PC-3 (cell line): ENCODE results near the gene OR10T2. TPM values are rescaled to one million over a fixed set of nuclear protein-coding genes. Genes with fewer than 3 reads are reported as not detected.
"Not testable (repeated sequence)": the region's sequence is repeated elsewhere in the genome, so short reads cannot be mapped to it uniquely, and the experiment has no call there.

Source experiments
- ATAC-seq: fragments of 200-7000 bp; cut with Tn5 transposase; 2 replicates; pipeline ENCODE4 v1.9.1; 2020; ENCODE audit warnings: mild to moderate bottlenecking, moderate library complexity
- BruUV-seq: library from RNA; stranded (reverse); fragments of 400-500 nt; replicated peaks from 2 replicates; lab custom pipeline; 2021; lab: Mats Ljungman, UMichigan
- CTCF ChIA-PET: fragments of 300-600 bp; sonication (Branson Sonifier 250); formaldehyde crosslinking; loops from one replicate; lab custom pipeline; 2022; ENCODE audit warnings: antibody characterized with exemption; lab: Charles Lee
- POLR2A ChIA-PET: fragments of 300-600 bp; sonication (Branson Sonifier 250); formaldehyde crosslinking; loops from one replicate; lab custom pipeline; 2022; ENCODE audit warnings: antibody characterized with exemption; ENCODE audit not compliant: unreplicated experiment; lab: Charles Lee
- DNase-seq: peaks from one replicate; pipeline ENCODE4 v3.0.0-alpha.2; 2015
- H2AFZ ChIP-seq: fragments of 300-600 bp; sonication (generic); 2 replicates; pipeline ENCODE4 v1.6.0; 2016; ENCODE audit warnings: antibody characterized with exemption, low read length
- H3F3A ChIP-seq: fragments of 300-600 bp; sonication (generic); one replicate; pipeline ENCODE4 v1.6.0; 2017; ENCODE audit warnings: antibody characterized with exemption, low read length, control low read depth, mild to moderate bottlenecking; ENCODE audit not compliant: unreplicated experiment
- H3K27ac ChIP-seq: fragments of 300-600 bp; sonication (generic); 2 replicates; pipeline ENCODE4 v1.5.1; 2016; ENCODE audit warnings: mild to moderate bottlenecking, low read length
- H3K27me3 ChIP-seq: fragments of 300-600 bp; sonication (generic); 2 replicates; pipeline ENCODE4 v1.6.1; 2016; ENCODE audit warnings: low read length, mixed read lengths
- H3K36me3 ChIP-seq: fragments of 300-600 bp; sonication (generic); 2 replicates; pipeline ENCODE4 v1.6.1; 2016; ENCODE audit warnings: low read depth, mixed run types, low read length, mixed read lengths
- H3K4me1 ChIP-seq: fragments of 300-600 bp; sonication (generic); 2 replicates; pipeline ENCODE4 v1.5.1; 2016; ENCODE audit warnings: low read length; ENCODE audit not compliant: insufficient read depth
- H3K4me2 ChIP-seq: fragments of 300-600 bp; sonication (generic); 2 replicates; pipeline ENCODE4 v1.6.0; 2016; ENCODE audit warnings: low read length
- H3K4me3 ChIP-seq: fragments of 300-600 bp; sonication (generic); 2 replicates; pipeline ENCODE4 v1.5.1; 2016; ENCODE audit warnings: mild to moderate bottlenecking, low read length, mixed read lengths
- H3K79me2 ChIP-seq: fragments of 300-600 bp; sonication (generic); 2 replicates; pipeline ENCODE4 v1.6.1; 2017; ENCODE audit warnings: low read length, mixed read lengths
- H3K9ac ChIP-seq: fragments of 300-600 bp; sonication (generic); 2 replicates; pipeline ENCODE4 v1.6.0; 2016; ENCODE audit warnings: mild to moderate bottlenecking, low read length
- H3K9me2 ChIP-seq: fragments of 300-600 bp; sonication (generic); replicated peaks from 2 replicates; pipeline ENCODE4 v1.6.1; 2016; ENCODE audit warnings: mixed run types, low read length, mixed read lengths
- H3K9me3 ChIP-seq: fragments of 300-600 bp; sonication (generic); 2 replicates; pipeline ENCODE4 v1.6.1; 2016; ENCODE audit warnings: low read length, mixed read lengths
- H4K20me1 ChIP-seq: fragments of 300-600 bp; sonication (generic); 2 replicates; pipeline ENCODE4 v1.6.1; 2016; ENCODE audit warnings: low read length, mixed read lengths
- EZH2 ChIP-seq: fragments of 300-600 bp; sonication (generic); IDR thresholded peaks from one replicate; pipeline ENCODE4 v1.6.1; 2017; ENCODE audit warnings: antibody characterized with exemption, mild to moderate bottlenecking, low read length; ENCODE audit not compliant: unreplicated experiment
- EZH2phosphoT487 ChIP-seq: fragments of 300-600 bp; sonication (generic); IDR thresholded peaks from 2 replicates; pipeline ENCODE4 v1.6.1; 2018; ENCODE audit warnings: mild to moderate bottlenecking, antibody characterized with exemption, low read length, borderline replicate concordance
- intact Hi-C: fragments of 100-400 bp; cut with micrococcal nuclease; formaldehyde crosslinking; loops from 2 replicates; pipeline ENCODE4 v1.9.0; 2023
- total RNA-seq: library from RNA; depleted of rRNA; stranded (reverse); fragments of >200 nt; gene quantifications from 2 replicates; pipeline ENCODE4 v1.2.3, GENCODE V29; 2014
- TF ChIP-seq, protein P1 (sequence below): fragments of 300-600 bp; sonication (generic); conservative IDR thresholded peaks from 2 replicates; pipeline ENCODE4 v1.5.1; 2017; ENCODE audit warnings: antibody characterized with exemption, low read depth, mild to moderate bottlenecking, low read length

OR10T2 gene
- total RNA-seq, 1 experiment from 2014 or later, result not detected

DNA sequence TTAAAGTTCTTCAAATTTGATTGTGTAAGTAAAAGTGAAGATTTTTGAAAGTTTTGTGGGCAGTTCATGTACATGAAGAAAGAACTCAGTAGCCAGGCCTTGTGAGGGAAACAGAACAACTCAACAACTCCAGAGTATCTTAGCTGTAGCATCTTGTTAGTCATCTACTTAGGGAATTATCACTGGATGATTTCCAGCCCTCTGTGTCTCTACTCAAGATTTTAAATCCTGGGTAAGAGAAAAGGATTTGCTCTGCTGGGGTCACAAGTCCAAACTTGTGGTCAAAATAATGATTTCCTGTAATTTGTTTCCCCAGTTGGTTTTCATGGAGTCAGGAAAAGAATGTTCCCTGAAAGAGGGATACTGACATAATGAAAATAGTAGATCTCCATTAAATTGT, 8.2 kb downstream of the OR10T2 start:
- POLR2A ChIA-PET, result no interaction called here
- DNase-seq, result no peak

DNA sequence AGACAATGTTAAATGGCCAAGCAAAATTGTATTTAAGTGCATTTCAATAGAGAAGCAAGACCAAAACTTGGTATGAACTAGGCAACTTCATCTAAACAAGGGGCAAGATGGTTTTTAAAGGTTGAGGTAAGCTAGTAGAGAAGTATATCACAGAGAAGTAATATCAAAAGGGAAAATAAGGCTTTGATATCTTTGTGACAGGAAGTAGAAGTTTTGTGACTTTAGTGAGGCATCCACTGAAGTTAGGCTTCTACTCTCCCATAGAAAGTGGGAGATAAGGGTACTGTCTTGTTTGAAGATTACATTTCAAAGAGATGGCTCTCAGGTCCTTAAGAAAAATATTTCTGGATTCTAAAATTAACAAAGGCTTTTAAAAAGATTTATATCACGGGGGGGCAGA, 8.9 kb downstream of the OR10T2 start:
- no peaks in the 10 kb centered on the region for H3K4me1 ChIP-seq
- no TSS peak for BruUV-seq
- no peak overlapping the region for H3K27ac ChIP-seq

More for the DNA sequence above, 8.2 kb downstream of the OR10T2 start:
- no peak for ATAC-seq
- Histone ChIP-seq H3K36me3 (no peaks in the 10 kb centered on the region), H3K9me2 (no peaks in the 10 kb centered on the region), H3K79me2 (no peaks in the 10 kb centered on the region), H2AFZ (no peak overlapping the region), H3K4me1 (no peaks in the 10 kb centered on the region), H3F3A (no peaks in the 10 kb centered on the region), H3K9me3 (no peaks in the 10 kb centered on the region), H3K4me3 (no peak overlapping the region), H3K27ac (no peak overlapping the region), H4K20me1 (no peaks in the 10 kb centered on the region), H3K4me2 (no peak overlapping the region), H3K9ac (no peak overlapping the region), H3K27me3 (peaks cover 16% of the 10 kb centered on the region)
- TF ChIP-seq EZH2phosphoT487, result no peak
- no peak for TF ChIP-seq EZH2
- TF ChIP-seq, protein P1, sequence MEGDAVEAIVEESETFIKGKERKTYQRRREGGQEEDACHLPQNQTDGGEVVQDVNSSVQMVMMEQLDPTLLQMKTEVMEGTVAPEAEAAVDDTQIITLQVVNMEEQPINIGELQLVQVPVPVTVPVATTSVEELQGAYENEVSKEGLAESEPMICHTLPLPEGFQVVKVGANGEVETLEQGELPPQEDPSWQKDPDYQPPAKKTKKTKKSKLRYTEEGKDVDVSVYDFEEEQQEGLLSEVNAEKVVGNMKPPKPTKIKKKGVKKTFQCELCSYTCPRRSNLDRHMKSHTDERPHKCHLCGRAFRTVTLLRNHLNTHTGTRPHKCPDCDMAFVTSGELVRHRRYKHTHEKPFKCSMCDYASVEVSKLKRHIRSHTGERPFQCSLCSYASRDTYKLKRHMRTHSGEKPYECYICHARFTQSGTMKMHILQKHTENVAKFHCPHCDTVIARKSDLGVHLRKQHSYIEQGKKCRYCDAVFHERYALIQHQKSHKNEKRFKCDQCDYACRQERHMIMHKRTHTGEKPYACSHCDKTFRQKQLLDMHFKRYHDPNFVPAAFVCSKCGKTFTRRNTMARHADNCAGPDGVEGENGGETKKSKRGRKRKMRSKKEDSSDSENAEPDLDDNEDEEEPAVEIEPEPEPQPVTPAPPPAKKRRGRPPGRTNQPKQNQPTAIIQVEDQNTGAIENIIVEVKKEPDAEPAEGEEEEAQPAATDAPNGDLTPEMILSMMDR, result no peak
- CTCF ChIA-PET, result no interaction called here
- BruUV-seq, result no TSS peak
- intact Hi-C loops, result no loop called here

DNA sequence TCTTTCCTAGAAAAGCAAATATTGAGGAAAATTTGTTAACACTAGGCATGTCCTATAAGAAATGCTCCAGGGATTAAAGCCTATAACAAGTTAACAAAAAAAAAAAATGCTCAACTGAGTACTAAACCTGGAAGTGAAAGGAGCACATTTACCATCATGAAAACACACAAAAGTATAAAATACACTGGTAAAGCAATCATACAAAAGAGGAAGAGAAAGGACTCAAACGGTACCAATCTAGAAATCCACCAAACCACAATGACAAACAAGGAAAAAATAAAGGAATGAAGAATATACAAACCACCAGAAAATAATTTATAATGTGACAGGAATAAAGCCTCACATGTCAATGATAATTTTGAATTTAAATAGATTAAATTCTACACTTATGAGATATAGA, 24.4 kb downstream of the OR10T2 start:
- intact Hi-C loops, result no loop called here
- H2AFZ ChIP-seq, result no peak overlapping the region

More for the DNA sequence above, 8.9 kb downstream of the OR10T2 start:
- H3K9me2 ChIP-seq, result no peaks in the 10 kb centered on the region
- ATAC-seq, result no peak
- H3F3A ChIP-seq, result no peaks in the 10 kb centered on the region
- no peak for DNase-seq
- H3K36me3 ChIP-seq, result no peaks in the 10 kb centered on the region
- intact Hi-C loops, result no loop called here
- ChIA-PET CTCF (no interaction called here), POLR2A (no interaction called here)
- H3K27me3 ChIP-seq, result peaks cover 16% of the 10 kb centered on the region
- TF ChIP-seq EZH2phosphoT487 (no peak), EZH2 (no peak)
- TF ChIP-seq, protein P1, result no peak
- no peak overlapping the region for H3K4me2 ChIP-seq
- no peaks in the 10 kb centered on the region for H3K9me3 ChIP-seq
- no peak overlapping the region for H3K4me3 ChIP-seq
- H3K9ac ChIP-seq, result no peak overlapping the region
- H4K20me1 ChIP-seq, result no peaks in the 10 kb centered on the region
- no peak overlapping the region for H2AFZ ChIP-seq
- H3K79me2 ChIP-seq, result no peaks in the 10 kb centered on the region

DNA sequence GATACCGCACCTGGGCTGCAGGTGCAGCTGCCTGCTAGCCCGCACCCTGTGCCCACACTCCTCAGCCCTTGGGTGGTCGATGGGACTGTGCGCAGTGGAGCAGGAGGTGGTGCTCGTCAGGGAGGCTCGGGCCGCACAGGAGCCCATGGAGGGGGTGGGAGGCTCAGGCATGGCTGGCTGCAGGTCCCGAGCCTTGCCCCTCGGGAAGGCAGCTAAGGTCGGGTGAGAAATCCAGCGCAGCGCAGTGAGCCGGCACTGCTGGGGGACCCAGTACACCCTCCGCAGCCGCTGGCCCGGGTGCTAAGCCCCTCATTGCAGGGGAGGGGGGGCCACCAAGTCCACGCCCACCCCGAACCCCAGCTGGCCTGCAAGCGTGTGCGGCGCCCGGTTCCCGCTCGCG, 25.2 kb downstream of the OR10T2 start:
- H3K4me3 ChIP-seq, H3K4me2 ChIP-seq, H3K27me3 ChIP-seq, H3K79me2 ChIP-seq, H3K36me3 ChIP-seq, intact Hi-C loops, H3K4me1 ChIP-seq, H3F3A ChIP-seq, H3K9ac ChIP-seq, POLR2A ChIA-PET, BruUV-seq, H3K9me3 ChIP-seq, ATAC-seq, CTCF ChIA-PET, H3K9me2 ChIP-seq, H4K20me1 ChIP-seq, DNase-seq, H3K27ac ChIP-seq, H2AFZ ChIP-seq: not testable (repeated sequence)

More for the DNA sequence above, 24.4 kb downstream of the OR10T2 start:
- Histone ChIP-seq H3K4me3 (no peak overlapping the region), H3K79me2 (no peaks in the 10 kb centered on the region), H3F3A (no peaks in the 10 kb centered on the region), H3K9me3 (no peaks in the 10 kb centered on the region; the same call in none of the 2 replicates), H3K27me3 (no peaks in the 10 kb centered on the region), H3K4me1 (no peaks in the 10 kb centered on the region), H3K36me3 (no peaks in the 10 kb centered on the region), H3K9ac (no peak overlapping the region), H3K4me2 (no peak overlapping the region), H3K27ac (no peak overlapping the region), H3K9me2 (no peaks in the 10 kb centered on the region), H4K20me1 (no peaks in the 10 kb centered on the region)
- POLR2A ChIA-PET, result no interaction called here
- no peak for TF ChIP-seq EZH2phosphoT487
- TF ChIP-seq, protein P1, result no peak
- TF ChIP-seq EZH2, result no peak
- no TSS peak for BruUV-seq
- ATAC-seq (no peak), DNase-seq (no peak)
- CTCF ChIA-PET, result no interaction called here
